Upper lobe of left lung (tissue), 6 donors: ENCODE results near the gene ACVRL1. TPM values are rescaled to one million over a fixed set of nuclear protein-coding genes. Genes with fewer than 3 reads are reported as not detected.

Experiments used
- ATAC-seq, 2 donors: fragments of 200-7000 bp; cut with Tn5 transposase; one replicate each; pipeline ENCODE4 v1.9.1; 2022; ENCODE audit warnings: mild to moderate bottlenecking in 2 of 2, moderate library complexity in 2 of 2; ENCODE audit not compliant: low FRiP score in 2 of 2
- DNase-seq, 2 donors: peaks; one replicate each; pipeline ENCODE4 v3.0.0-alpha.2; 2019 to 2020
- H3K27ac ChIP-seq, 4 donors: fragments of 200-600 bp; sonication (generic); one replicate each; pipeline ENCODE4 v1.5.1; 2016 to 2019
- H3K27me3 ChIP-seq, 4 donors: fragments of 200-600 bp; sonication (generic); one replicate each; pipeline ENCODE4 v1.5.1; 2017 to 2019
- H3K36me3 ChIP-seq, 4 donors: fragments of 200-600 bp; sonication (generic); one replicate each; pipeline ENCODE4 v1.5.1; 2016 to 2019
- H3K4me1 ChIP-seq, 4 donors: fragments of 200-600 bp; sonication (generic); one replicate each; pipeline ENCODE4 v1.5.1; 2018 to 2019
- H3K4me3 ChIP-seq, 4 donors: fragments of 200-600 bp; sonication (generic); one replicate each; pipeline ENCODE4 v1.5.1; 2017 to 2019; ENCODE audit warnings: mild to moderate bottlenecking in 2 of 4, moderate library complexity in 1 of 4
- H3K9me3 ChIP-seq, 4 donors: fragments of 200-600 bp; sonication (generic); one replicate each; pipeline ENCODE4 v1.5.1; 2018 to 2019
- CTCF ChIP-seq, 6 experiments: fragments of 450-650 bp in 4 of 6; fragments of 200-600 bp in 2 of 6; sonication (generic) in 2 of 6; IDR thresholded peaks; one replicate each; pipeline ENCODE4 v1.5.1; 2016 to 2019; ENCODE audit warnings: antibody characterized with exemption in 6 of 6
- EP300 ChIP-seq, 4 donors: sonication (generic); formaldehyde crosslinking; IDR thresholded peaks; one replicate each; pipeline ENCODE4 v1.5.1; 2017; ENCODE audit warnings: antibody characterized with exemption in 4 of 4, control low read depth in 2 of 4
- POLR2A ChIP-seq, 4 donors: fragments of 450-650 bp; IDR thresholded peaks; one replicate each; pipeline ENCODE4 v1.5.1; 2016 to 2017; ENCODE audit warnings: antibody characterized with exemption in 4 of 4, mild to moderate bottlenecking in 2 of 4
- POLR2AphosphoS5 ChIP-seq, 2 donors: sonication (generic); formaldehyde crosslinking; IDR thresholded peaks; one replicate each; pipeline ENCODE4 v1.5.1; 2017; ENCODE audit warnings: antibody characterized with exemption in 2 of 2
- WGBS, 2 donors: methylation state at CpG; one replicate each; pipeline ENCODE4 v1.1.5; 2017 to 2018; 5-methylcytosine and 5-hydroxymethylcytosine counted together
- total RNA-seq, 6 donors: library from RNA; depleted of rRNA in 4 of 6; stranded (reverse); fragments of >200 nt in 4 of 6; gene quantifications; one replicate each; pipeline versions ENCODE4 v1.1.0 to v1.2.1, GENCODE V29; 2016 to 2021
- donor health status: DM: no; HTN: no; CAD: no; lungs with moderate emphysema.
- donor health status: DM: no; HTN: yes; CAD: no; lungs with severe emphysema.

Gene ACVRL1
- total RNA-seq, 6 donors from 2014 or later: 62.9 to 265 (median 180) TPM

DNA sequence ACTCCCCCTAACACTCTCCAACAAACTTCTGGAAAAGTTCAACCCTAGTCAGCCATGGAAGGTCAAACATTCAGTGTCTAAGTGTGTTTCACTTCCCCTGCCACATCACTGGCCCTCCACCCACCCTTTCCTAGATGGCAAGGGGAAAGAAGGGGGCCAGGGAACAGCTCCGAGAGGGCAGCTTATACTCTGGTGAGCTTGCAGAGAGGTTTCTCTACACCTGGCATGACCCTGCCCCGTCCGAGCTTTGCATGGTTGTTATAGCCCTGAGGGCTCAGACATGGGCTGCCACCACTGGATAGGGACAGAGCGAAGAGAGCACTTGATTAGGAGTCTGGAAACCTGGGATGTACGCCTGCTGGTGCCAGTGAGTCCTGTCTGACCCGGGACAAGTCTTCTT, 4.0 kb downstream of the ACVRL1 start:
- WGBS, 2 donors: 51 to 63% methylated on average over 5 to 6 of the region's 6 CpGs

DNA sequence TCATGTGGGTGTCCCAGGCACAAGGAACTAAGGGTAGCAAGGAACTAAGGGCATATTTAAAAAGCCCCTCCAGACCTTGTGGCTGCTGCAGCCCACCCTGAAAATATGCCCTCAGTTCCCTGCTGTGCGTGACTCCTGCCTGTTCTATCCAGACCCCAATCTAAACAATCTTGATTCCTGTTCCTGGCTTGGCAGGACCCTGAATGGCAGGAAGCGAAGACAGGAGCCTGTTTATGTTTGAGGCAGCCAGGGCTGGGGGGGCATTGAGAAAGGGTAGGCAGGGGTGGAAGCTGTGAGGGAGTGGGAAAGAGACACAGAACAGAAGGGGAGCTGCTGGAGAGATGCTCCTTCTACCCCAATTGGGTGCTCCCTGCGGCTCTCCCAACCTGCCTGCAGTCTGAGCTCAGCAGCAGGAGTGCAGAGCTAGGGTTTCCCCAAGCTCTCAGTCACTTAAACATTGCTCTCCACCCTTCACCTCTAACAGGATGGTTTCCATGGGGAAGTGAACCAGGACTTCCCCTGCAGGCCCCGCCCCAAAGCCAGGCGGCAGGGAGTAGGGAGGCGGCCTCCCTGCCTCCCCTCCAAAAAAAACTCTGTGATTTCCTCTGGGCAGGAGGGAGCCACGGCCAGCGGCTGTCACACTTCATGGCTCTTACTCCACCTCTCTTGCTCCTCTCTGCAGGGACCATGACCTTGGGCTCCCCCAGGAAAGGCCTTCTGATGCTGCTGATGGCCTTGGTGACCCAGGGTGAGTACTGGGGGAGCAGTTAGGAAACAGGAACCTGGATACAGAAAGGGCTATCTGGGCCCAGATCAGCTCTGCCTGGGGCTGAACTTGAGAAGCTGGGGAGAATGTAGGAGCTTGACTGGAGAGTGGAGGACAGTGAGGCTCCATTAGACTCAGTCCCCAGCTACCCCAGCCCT, 4.7 kb downstream of the ACVRL1 start:
- peaks cover 0 to 37% (median 12%) of the 10 kb centered on the region in 4 donors for H3K36me3 ChIP-seq
- peak; percentile 38 to 74 for ATAC-seq
- DNase-seq: peak in 1 of 2 donors; percentile 60
- H3K27me3 ChIP-seq: peaks cover 0 to 7% (median 5%) of the 10 kb centered on the region in 4 donors
- H3K4me1 ChIP-seq: peaks cover 36 to 72% (median 51%) of the 10 kb centered on the region in 4 donors
- H3K9me3 ChIP-seq: no peaks in the 10 kb centered on the region
- WGBS, 2 donors: 47 to 52% methylated on average over 3 to 8 of the region's 8 CpGs
- peak overlapping the region; percentile 95 to 99 (median 95) for H3K27ac ChIP-seq
- TF ChIP-seq CTCF (IDR thresholded peaks at IDR 0.05): no peak
- peak; percentile 70 to 75 for TF ChIP-seq POLR2AphosphoS5 (IDR thresholded peaks at IDR 0.05)
- TF ChIP-seq POLR2A (IDR thresholded peaks at IDR 0.05): peak in 3 of 4 donors; percentile 25 to 56 (median 25)
- TF ChIP-seq EP300 (IDR thresholded peaks at IDR 0.05): peak in 2 of 4 donors; percentile 51 to 97
- H3K4me3 ChIP-seq: peak overlapping the region; percentile 39 to 61 (median 46)

More for the DNA sequence above, 4.0 kb downstream of the ACVRL1 start:
- peaks cover 0 to 30% (median 11%) of the 10 kb centered on the region in 4 donors for H3K36me3 ChIP-seq
- H3K9me3 ChIP-seq: no peaks in the 10 kb centered on the region
- DNase-seq (no peak), ATAC-seq (peak in 1 of 2 donors; percentile 23)
- peaks cover 36 to 72% (median 58%) of the 10 kb centered on the region in 4 donors for H3K4me1 ChIP-seq
- H3K27ac ChIP-seq: peak overlapping the region; percentile 95 to 99 (median 95)
- H3K4me3 ChIP-seq: peak overlapping the region in 3 of 4 donors; percentile 6 to 61 (median 16)
- TF ChIP-seq CTCF (IDR thresholded peaks at IDR 0.05) (no peak), POLR2AphosphoS5 (IDR thresholded peaks at IDR 0.05) (no peak), POLR2A (IDR thresholded peaks at IDR 0.05) (no peak), EP300 (IDR thresholded peaks at IDR 0.05) (no peak)
- peaks cover 0 to 10% (median 9%) of the 10 kb centered on the region in 4 donors for H3K27me3 ChIP-seq

GRCh38 chr12:51913071-51914033, 6.0 kb downstream of the ACVRL1 start:
- H3K4me1 ChIP-seq: peaks cover 43 to 77% (median 56%) of the 10 kb centered on the region in 4 donors
- peak overlapping the region; percentile 95 to 99 (median 95) for H3K27ac ChIP-seq
- H3K27me3 ChIP-seq: no peaks in the 10 kb centered on the region
- 62 to 76% methylated on average over 20 to 30 of the region's 30 CpGs for WGBS, 2 donors
- no peaks in the 10 kb centered on the region for H3K9me3 ChIP-seq
- DNase-seq (peak in 1 of 2 donors; percentile 78), ATAC-seq (no peak)
- TF ChIP-seq CTCF (IDR thresholded peaks at IDR 0.05) (peak in 3 of 6 experiments; percentile 13 to 41 (median 21)), EP300 (IDR thresholded peaks at IDR 0.05) (no peak)
- H3K36me3 ChIP-seq: peaks cover 0 to 49% (median 12%) of the 10 kb centered on the region in 4 donors
- H3K4me3 ChIP-seq: peak overlapping the region; percentile 39 to 61 (median 46)

DNA sequence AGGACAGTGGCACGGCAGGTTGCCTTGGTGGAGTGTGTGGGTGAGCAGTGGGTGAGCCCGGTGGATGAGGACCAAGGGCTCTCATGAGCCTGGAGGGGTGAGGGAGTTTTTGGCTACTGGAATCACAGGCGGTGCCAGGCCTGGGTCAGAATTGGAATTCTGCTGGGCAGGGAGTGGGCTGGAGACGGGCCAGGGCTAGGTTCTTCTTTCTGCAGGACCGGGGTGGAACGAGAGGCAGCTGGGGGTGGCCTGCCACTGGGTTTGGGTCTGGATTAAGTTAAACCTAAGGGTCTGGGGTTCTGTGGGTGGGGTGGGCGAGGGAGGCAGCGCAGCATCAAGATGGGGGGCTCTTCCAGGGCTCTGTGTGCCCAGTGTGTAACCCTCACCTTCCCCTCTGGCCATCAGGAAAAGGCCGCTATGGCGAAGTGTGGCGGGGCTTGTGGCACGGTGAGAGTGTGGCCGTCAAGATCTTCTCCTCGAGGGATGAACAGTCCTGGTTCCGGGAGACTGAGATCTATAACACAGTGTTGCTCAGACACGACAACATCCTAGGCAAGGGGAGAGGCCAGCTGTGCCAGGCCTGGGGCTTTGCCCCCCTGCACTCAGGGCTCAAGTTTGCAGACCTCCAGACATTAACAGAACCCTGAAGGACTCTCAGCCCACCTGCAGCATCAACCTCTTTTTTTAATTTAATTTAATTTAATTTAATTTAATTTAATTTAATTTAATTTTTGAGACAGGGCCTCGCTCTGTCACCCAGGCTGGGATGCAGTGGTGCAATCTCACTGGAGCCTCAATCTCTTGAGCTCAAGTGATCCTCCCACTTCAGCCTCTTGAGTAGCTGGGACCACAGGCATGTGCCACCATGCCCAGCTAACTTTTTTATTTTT, 7.0 kb downstream of the ACVRL1 start:
- peaks cover 45 to 77% (median 57%) of the 10 kb centered on the region in 4 donors for H3K4me1 ChIP-seq
- H3K9me3 ChIP-seq: no peaks in the 10 kb centered on the region
- TF ChIP-seq EP300 (IDR thresholded peaks at IDR 0.05) (no peak), POLR2A (IDR thresholded peaks at IDR 0.05) (no peak), POLR2AphosphoS5 (IDR thresholded peaks at IDR 0.05) (no peak), CTCF (IDR thresholded peaks at IDR 0.05) (no peak)
- H3K27me3 ChIP-seq: no peaks in the 10 kb centered on the region
- H3K36me3 ChIP-seq: peaks cover 0 to 59% (median 12%) of the 10 kb centered on the region in 4 donors
- ATAC-seq: no peak
- whole genome bisulfite sequencing, 2 donors: 71 to 77% methylated on average over 16 to 17 of the region's 17 CpGs
- peak overlapping the region; percentile 95 to 99 (median 95) for H3K27ac ChIP-seq
- no peak for DNase-seq
- H3K4me3 ChIP-seq: peak overlapping the region; percentile 39 to 61 (median 46)
